HG02970 (cell line): Measurements from ENCODE around the gene SCARB1.

Source experiments
- ATAC-seq: cut with Tn5 transposase; IDR thresholded peaks from one replicate; pipeline ENCODE4 v1.9.1; 2021; ENCODE audit warnings: mild to moderate bottlenecking, moderate library complexity, moderate number of reproducible peaks; ENCODE audit not compliant: unreplicated experiment, low FRiP score

SCARB1 gene

DNA sequence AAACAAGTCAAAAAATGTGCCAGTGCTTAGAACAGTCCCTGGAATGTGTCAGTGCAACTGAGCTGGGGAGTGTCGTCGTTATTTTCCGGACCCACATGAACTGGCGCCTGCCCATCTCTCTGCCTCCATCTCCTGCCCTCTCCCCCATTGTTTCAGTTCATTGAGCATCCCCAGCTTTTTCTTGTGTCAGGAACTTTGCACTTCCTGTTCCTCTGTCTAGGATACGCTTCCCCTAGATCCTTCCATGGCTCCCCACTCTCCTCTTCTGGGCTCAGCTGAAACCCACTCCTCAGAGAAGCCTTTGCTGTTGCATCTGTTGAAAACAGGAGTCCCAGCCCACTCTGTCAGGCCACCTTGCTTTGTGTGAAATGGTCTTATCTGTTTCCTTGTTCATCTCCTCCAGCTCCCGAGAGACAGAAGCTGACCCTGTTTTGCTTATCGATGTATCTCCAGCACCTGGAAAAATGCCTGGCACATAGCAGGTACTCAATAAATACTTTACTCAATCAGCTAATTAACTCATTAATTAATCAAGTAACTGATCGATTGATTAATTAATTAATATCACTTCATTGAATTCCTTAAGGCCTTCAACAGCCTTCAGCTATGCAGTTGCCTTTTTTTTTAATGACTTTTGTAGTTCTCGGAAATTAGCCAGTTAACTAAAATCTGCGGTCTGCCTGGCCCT lies 2.7 kb upstream of the SCARB1 start:
- no peak for ATAC-seq

GRCh38 chr12:124865728-124866127 lies 2.1 kb upstream of the SCARB1 start:
- no peak for ATAC-seq

DNA sequence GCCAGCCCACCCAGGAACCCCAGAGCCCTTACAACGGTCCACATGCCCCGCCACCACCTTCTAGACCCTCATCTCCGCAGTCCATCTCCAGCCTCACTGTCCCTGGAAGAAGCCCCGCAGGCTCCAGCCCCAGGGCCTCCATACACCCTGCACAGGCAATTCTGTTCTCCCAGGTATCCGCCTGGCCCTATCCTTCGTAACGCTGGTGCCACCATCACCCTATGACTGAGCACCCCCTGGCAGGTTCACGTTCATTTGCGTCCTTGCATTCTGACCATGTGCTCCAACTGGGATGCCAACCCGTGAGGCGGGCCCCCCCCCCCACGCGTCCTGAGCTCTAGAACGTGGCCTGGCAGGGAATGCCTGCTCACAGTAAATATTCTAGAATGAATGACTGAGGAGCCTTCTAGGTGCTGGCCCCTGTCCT lies 675 bp upstream of the SCARB1 start:
- ATAC-seq = no peak

GRCh38 chr12:124862768-124863415 lies 772 bp downstream of the SCARB1 start:
- ATAC-seq = peak; percentile 11

GRCh38 chr12:124861898-124862676 lies 1.6 kb downstream of the SCARB1 start:
- ATAC-seq = no peak

DNA sequence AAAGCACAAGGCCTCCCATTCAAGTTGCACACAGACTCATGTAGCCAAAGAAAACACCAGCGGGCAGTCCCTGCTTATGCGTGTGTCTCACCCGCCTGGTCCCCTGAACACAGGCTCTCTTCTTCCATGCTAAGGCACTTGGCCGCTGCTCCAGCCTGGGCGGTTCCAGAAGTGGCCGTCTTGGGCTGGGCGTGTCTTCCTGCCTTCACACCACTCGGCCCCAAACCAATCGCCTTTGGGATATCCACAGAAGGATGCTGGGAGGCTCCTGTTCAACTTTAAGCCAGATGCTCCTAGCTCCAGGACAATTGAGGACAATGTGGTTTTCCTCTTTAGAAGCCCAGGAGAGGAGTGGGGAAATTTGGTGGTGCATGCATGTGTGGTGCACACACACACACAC lies 2.2 kb downstream of the SCARB1 start:
- no peak for ATAC-seq

DNA sequence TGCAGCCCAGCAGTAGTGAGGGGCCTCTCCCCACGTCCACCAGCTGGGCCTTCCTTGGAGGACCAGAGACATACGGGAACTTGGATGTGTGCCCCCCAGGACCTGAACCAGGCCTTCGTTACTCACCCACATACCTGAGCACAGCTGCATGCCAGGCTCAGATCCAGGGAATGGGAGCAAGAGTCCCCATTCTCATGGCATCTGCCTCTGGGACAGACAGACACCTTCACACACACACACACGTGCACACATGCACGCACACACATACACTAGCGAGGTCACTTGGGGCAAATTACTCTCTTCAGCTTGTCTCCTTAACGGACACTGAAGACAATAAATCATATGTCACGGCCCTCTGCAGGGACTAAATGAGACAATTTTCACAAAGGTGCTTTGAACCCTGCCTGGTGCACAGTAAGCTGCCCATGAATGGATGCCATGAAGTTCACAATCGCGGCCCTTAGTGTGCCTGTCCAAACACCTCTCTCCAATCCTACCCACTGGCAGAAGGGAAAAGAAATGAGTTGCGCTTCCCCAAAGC lies 5.7 kb downstream of the SCARB1 start:
- no peak for ATAC-seq

GRCh38 chr12:124856842-124857178 lies 6.9 kb downstream of the SCARB1 start:
- ATAC-seq = no peak

- no peak for ATAC-seq
Observed at GRCh38 chr12:124856132-124856841, 7.4 kb downstream of the SCARB1 start.

GRCh38 chr12:124855275-124855957 lies 8.2 kb downstream of the SCARB1 start:
- no peak for ATAC-seq

- ATAC-seq = no peak
Observed at GRCh38 chr12:124854637-124855184, 9.0 kb downstream of the SCARB1 start.

DNA sequence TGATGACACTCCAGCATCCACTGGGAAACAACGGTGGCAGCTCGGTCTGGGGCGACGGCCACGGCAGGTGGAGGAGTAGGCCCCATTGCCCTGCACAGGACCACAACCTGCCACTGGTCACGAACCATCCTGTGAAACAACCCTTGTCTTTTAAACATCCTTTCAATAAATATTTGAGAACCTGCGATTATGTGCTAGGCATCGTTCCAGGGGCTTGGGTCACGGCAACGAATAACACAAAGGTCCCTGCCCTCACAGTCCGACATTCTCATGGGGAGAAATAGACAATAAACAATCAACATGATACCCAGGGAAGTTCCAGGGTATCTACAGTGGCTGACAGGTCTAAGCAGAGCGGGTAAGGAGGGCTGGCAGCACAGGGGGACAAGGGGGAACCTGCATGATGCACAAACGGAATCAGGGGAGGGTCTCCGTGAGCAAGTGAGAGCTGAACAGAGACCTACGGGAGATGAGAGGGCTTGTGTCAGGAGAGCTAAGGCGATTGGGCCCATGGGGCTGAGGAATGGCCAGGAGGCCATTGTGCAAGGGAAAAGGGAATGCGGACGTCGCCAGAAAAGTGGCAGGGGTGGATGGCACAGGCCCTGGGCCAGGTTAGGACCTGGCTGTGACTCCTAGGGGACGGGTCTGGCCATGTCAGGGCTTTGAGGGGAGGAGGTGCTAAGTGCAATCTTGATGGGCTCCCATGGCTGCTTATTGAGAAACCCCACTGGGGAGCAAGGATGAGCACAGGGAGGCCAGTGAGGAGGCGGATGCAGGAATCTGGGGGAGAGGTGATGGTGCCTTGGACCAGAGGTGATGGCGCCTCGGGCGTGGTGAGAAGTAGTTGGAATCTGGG lies 9.7 kb downstream of the SCARB1 start:
- ATAC-seq = no peak

GRCh38 chr12:124852911-124853427 lies 10.7 kb downstream of the SCARB1 start:
- no peak for ATAC-seq

- ATAC-seq = no peak
Observed at GRCh38 chr12:124852329-124852831, 11.3 kb downstream of the SCARB1 start.

- ATAC-seq = no peak
Observed at GRCh38 chr12:124851342-124851741, 12.3 kb downstream of the SCARB1 start.

DNA sequence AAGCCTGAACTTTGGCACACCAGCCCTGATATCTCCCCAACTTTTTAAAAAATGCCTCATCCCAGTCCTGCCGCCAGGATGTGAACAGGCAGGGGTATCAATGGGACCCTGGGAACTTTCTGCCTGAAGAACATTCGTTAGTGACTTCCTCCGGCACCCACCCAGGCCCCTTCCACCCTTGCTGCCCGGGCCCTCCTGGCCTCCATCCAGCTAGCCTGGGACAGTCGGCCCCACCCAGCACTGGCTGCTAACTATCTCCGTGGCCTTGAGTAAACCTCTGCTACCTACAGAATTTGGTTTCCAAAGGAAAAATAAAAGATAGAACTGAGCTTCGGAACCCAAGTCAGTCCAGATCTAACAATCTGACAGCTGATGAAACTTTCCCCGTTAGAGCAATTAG lies 14.3 kb downstream of the SCARB1 start:
- no peak for ATAC-seq

DNA sequence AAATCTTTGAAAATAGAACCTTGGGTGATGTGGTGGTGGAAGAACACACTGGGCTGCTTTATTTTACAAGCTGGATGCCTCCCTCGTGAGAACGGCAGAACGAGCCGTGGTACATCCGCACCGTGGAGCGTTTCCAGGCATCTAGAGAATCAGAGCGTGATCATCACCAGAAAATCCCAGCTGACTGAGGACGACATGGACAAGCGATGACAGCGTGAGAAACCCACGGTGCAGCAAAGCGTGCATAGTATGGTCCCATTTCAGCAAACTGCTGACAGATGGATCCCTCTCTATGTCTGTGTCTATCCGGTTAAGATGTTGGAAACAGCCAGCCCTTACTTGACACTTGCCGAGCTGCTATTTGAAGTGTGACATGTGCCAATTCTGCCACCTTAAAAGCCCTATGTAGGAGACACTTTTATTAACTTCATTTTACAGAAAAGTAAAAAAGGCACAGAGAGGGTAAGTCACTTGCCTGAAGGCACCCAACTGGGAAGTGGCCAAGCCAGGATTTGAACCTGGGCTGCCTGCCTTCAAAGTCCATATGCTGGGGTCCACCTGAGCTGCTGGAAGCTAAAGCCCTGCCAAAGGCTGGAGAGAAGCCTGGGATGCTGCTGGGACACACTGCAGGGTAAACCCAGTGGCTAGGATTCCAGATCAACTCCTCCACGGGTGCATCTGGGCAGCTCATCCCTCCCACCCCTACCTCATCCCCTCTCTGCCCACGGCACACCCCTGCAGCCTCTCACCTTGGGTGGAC lies 14.9 kb downstream of the SCARB1 start:
- no peak for ATAC-seq
